ENCODE results near the gene CNNM2.

The CNNM2 gene

DNA sequence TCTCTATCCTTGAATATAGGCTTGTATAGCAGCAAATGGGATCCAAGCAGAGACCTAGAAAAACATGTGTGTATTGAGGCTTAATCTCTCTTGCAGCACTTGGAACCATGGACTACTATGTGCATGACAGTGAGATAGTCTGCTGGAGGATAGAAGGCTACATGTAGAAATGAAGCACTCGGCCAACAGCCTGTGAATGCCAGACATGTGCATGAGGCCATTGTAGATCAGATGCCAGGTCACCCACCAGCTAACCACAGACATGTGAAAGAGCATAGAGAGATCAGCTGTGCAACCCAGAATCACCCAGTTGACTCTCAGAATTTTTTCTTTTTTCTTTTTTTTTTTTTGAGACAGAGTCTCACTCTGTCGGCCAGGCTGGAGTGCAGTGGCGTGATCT, 184.1 kb downstream of the CNNM2 start:
- no peak overlapping the region for H3K27ac ChIP-seq (ENCODE audit: extremely low read depth, low read depth, low read length)
- peaks cover 5% of the 10 kb centered on the region for H3K4me1 ChIP-seq (ENCODE audit: control insufficient read depth, insufficient read depth, low read length)
- ChIA-PET CTCF (interaction anchor here (0.9 kb wide), 1 partner anchor 129 kb away, joined by 3 read pairs; no protein-coding TSS in a partner anchor), POLR2A (no interaction called here)
- H3K4me3 ChIP-seq (ENCODE audit: low read depth, low read length): no peak overlapping the region
- TF ChIP-seq ZNF404 (tag by site-specific recombination; IDR thresholded peaks at IDR 0.05) (no peak), YY2 (tag by site-specific recombination; IDR thresholded peaks at IDR 0.05) (no peak), GLIS1 (tag by site-specific recombination; IDR thresholded peaks at IDR 0.05) (no peak), TSHZ1 (tag by site-specific recombination; IDR thresholded peaks at IDR 0.05; ENCODE audit: borderline replicate concordance) (no peak), ZNF274 (IDR thresholded peaks at IDR 0.05; ENCODE audit: low read length) (no peak), ZNF274 (tag by site-specific recombination; IDR thresholded peaks at IDR 0.05; ENCODE audit: borderline replicate concordance) (no peak)
- peaks cover 36 to 40% of the 10 kb centered on the region in 2 experiments for H3K36me3 ChIP-seq (ENCODE audit: control insufficient read depth in 2 of 2, insufficient read depth in 1 of 2, low read length in 2 of 2)
- no peaks in the 10 kb centered on the region; the same call in 1 of the 2 replicates for H3K9me3 ChIP-seq (ENCODE audit: control insufficient read depth, insufficient read depth, low read depth, low read length)

- no peaks in the 10 kb centered on the region; the same call in 1 of the 2 replicates for H3K9me3 ChIP-seq (ENCODE audit: control insufficient read depth, insufficient read depth, low read depth, low read length)
- H3K27ac ChIP-seq (ENCODE audit: extremely low read depth, low read depth, low read length): no peak overlapping the region
- ChIA-PET POLR2A (no interaction called here), CTCF (interaction anchor here (0.6 to 1.2 kb wide), 4 partner anchors 123 to 660 kb away, joined by 3 read pairs; partner anchors contain the start of gene CNNM2)
- H3K4me1 ChIP-seq (ENCODE audit: control insufficient read depth, insufficient read depth, low read length): peaks cover 5% of the 10 kb centered on the region; the same call in 1 of the 2 replicates
- peaks cover 25% of the 10 kb centered on the region in 2 experiments for H3K36me3 ChIP-seq (ENCODE audit: control insufficient read depth in 2 of 2, insufficient read depth in 1 of 2, low read length in 2 of 2)
- no peak overlapping the region for H3K4me3 ChIP-seq (ENCODE audit: low read depth, low read length)
- TF ChIP-seq ZNF701 (tag by site-specific recombination; IDR thresholded peaks at IDR 0.05) (no peak), ZNF544 (tag by site-specific recombination; IDR thresholded peaks at IDR 0.05) (no peak), PRDM6 (tag by site-specific recombination; IDR thresholded peaks at IDR 0.05) (no peak), ZBTB17 (tag by site-specific recombination; IDR thresholded peaks at IDR 0.05) (no peak), MYNN (tag by site-specific recombination; IDR thresholded peaks at IDR 0.05; ENCODE audit: borderline replicate concordance) (no peak), ZNF23 (tag by site-specific recombination; IDR thresholded peaks at IDR 0.05; ENCODE audit: borderline replicate concordance) (no peak), ZNF48 (tag by site-specific recombination; IDR thresholded peaks at IDR 0.05) (no peak), ZNF292 (tag by site-specific recombination; IDR thresholded peaks at IDR 0.05; ENCODE audit: borderline replicate concordance, low read depth) (no peak), ZNF830 (tag by site-specific recombination; IDR thresholded peaks at IDR 0.05; ENCODE audit: low read depth) (no peak), KLF8 (tag by site-specific recombination; IDR thresholded peaks at IDR 0.05) (no peak)
- TF ChIP-seq, protein P1, sequence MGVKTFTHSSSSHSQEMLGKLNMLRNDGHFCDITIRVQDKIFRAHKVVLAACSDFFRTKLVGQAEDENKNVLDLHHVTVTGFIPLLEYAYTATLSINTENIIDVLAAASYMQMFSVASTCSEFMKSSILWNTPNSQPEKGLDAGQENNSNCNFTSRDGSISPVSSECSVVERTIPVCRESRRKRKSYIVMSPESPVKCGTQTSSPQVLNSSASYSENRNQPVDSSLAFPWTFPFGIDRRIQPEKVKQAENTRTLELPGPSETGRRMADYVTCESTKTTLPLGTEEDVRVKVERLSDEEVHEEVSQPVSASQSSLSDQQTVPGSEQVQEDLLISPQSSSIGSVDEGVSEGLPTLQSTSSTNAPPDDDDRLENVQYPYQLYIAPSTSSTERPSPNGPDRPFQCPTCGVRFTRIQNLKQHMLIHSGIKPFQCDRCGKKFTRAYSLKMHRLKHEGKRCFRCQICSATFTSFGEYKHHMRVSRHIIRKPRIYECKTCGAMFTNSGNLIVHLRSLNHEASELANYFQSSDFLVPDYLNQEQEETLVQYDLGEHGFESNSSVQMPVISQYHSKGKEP (tag by site-specific recombination; IDR thresholded peaks at IDR 0.05): no peak
These were observed 185.9 kb downstream of the CNNM2 start for GRCh38 chr10:103103989-103104388.

Data from HEK293 (cell line).